GM12873 (cell line): ENCODE data around the gene KDM1B.
A peak's percentile ranks its signal among the peaks of the same experiment; 100 is the strongest.

Source experiments
- CTCF ChIP-seq: IDR thresholded peaks from 2 replicates; pipeline ENCODE4 v1.5.1; 2012; ENCODE audit warnings: low read depth, mild to moderate bottlenecking, moderate library complexity, low read length, control low read depth; ENCODE audit not compliant: insufficient read depth; ENCODE audit errors: missing control alignments

Gene KDM1B

GRCh38 chr6:18262702-18263417, 107.6 kb downstream of the KDM1B start:
- TF ChIP-seq CTCF: no peak

GRCh38 chr6:18263418-18264218, 108.4 kb downstream of the KDM1B start:
- no peak for TF ChIP-seq CTCF

- peak; percentile 54 for TF ChIP-seq CTCF
Observed at GRCh38 chr6:18264219-18264922, 109.1 kb downstream of the KDM1B start, which contains the start of gene DEK. Gene DEK (minus strand): TSS chr6:18264530. CDS start chr6:18263987, 543 bp downstream.

GRCh38 chr6:18264923-18265377, 109.7 kb downstream of the KDM1B start:
- TF ChIP-seq CTCF: no peak

DNA sequence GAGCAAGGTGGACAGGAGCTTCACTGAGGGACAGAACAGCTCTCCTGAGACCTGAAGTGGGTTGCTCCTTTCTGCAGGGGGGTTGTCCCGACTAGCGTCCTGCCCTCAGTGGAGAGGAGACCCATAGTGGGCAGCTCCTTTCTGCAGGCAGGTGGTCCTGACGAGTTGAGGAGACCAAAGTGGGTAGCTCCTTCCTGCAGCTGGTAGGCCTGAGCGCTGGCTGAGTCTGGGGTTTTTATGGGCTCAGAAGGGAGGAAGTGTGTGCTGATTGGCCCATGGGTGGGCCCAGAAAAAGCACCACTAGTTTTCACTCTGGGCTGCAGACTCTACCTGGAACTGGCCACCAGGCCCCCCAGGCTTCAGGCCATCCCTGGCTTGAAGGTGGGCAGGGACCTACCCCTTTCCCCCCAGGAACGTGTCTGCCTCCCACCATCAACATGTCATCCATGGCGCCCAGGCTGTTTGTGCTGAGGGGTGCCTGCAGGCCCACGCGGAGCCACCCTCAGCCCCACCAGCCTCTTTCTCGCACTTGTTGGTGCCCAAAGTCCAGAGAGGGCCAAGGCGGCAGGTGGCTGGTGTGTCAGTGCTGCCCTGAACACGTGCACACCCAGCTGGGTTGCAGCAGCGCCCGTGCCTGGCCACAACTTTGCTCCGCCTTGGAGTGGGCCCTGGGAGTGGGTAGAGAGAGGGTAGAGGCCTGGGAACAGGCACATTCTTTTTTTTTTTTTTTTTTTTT, 110.7 kb downstream of the KDM1B start:
- no peak for TF ChIP-seq CTCF

DNA sequence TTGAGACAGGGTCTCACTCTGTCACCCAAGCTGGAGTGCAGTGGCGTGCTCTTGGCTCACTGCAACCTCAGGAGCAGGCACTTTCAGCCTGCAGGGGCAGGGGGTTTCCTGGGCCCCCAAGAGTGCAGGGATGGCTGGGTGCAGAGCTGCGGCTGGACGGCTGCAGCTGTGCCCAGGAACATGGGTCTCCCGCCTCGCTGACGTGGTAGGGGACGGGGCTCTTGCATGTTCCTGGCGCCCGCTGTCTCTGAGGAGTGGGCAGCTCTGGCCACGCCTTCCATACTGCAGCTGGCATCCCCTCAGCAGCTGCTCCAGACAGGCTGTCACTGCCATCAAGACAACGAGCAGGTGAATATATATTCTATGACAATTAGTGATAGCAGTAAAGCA, 111.3 kb downstream of the KDM1B start:
- TF ChIP-seq CTCF: no peak

GRCh38 chr6:18268066-18268465, 112.8 kb downstream of the KDM1B start:
- no peak for TF ChIP-seq CTCF
